ENCODE results near the gene ETS2. TPM values are rescaled to one million over a fixed set of nuclear protein-coding genes. Genes with fewer than 3 reads are reported as not detected.

The ETS2 gene
- total RNA-seq, 1 donor from 2014 or later: 22.4 TPM

GRCh38 chr21:38777531-38777930, 28.2 kb upstream of the ETS2 start:
- no peaks in the 10 kb centered on the region for H3K36me3 ChIP-seq

GRCh38 chr21:38780879-38781278, 24.9 kb upstream of the ETS2 start:
- H3K36me3 ChIP-seq: no peaks in the 10 kb centered on the region
- Mint-ChIP-seq H3K4me3 (no peak overlapping the region), H3K36me3 (peaks cover 3% of the 10 kb centered on the region), H3K27ac (no peak overlapping the region), H3K9me3 (peaks cover 32% of the 10 kb centered on the region), H3K4me1 (no peaks in the 10 kb centered on the region), H3K27me3 (ENCODE audit: insufficient read depth, low read depth) (peaks cover 11% of the 10 kb centered on the region)
- no peaks in the 10 kb centered on the region for H4K20me1 ChIP-seq (ENCODE audit: low read depth)
- H3K9ac ChIP-seq: no peak overlapping the region
- no peak overlapping the region for H2AFZ ChIP-seq (replicated peaks)
- no peaks in the 10 kb centered on the region for H3K79me2 ChIP-seq (ENCODE audit: low read depth)
- H3K27ac ChIP-seq: no peak overlapping the region
- no peak overlapping the region for H3K4me2 ChIP-seq
- H3K4me1 ChIP-seq: no peaks in the 10 kb centered on the region
- no peaks in the 10 kb centered on the region for H3K9me3 ChIP-seq (ENCODE audit: low read depth)
- H3F3A ChIP-seq (ENCODE audit: low read depth): no peaks in the 10 kb centered on the region
- DNase-seq (ENCODE audit: low spot score): no peak
- no peak for TF ChIP-seq EZH2phosphoT487 (IDR thresholded peaks at IDR 0.05)
- no peak for TF ChIP-seq CTCF (IDR thresholded peaks at IDR 0.05)
- TF ChIP-seq EZH2 (IDR thresholded peaks at IDR 0.05): no peak
- H3K4me3 ChIP-seq: no peak overlapping the region
- no peaks in the 10 kb centered on the region for H3K27me3 ChIP-seq

More at GRCh38 chr21:38777531-38777930, 28.2 kb upstream of the ETS2 start:
- Histone ChIP-seq H3K4me3 (no peak overlapping the region), H3K9me3 (ENCODE audit: low read depth) (no peaks in the 10 kb centered on the region), H3K79me2 (ENCODE audit: low read depth) (no peaks in the 10 kb centered on the region), H3K9ac (no peak overlapping the region), H4K20me1 (ENCODE audit: low read depth) (no peaks in the 10 kb centered on the region), H3F3A (ENCODE audit: low read depth) (no peaks in the 10 kb centered on the region), H2AFZ (replicated peaks) (no peak overlapping the region), H3K4me2 (no peak overlapping the region), H3K4me1 (no peaks in the 10 kb centered on the region), H3K27me3 (no peaks in the 10 kb centered on the region), H3K27ac (no peak overlapping the region)
- H3K27me3 Mint-ChIP-seq (ENCODE audit: insufficient read depth, low read depth): peaks cover 10% of the 10 kb centered on the region
- no peak overlapping the region for H3K4me3 Mint-ChIP-seq
- DNase-seq (ENCODE audit: low spot score): no peak
- H3K36me3 Mint-ChIP-seq: peaks cover 3% of the 10 kb centered on the region
- no peak for TF ChIP-seq CTCF (IDR thresholded peaks at IDR 0.05)
- no peak for TF ChIP-seq EZH2 (IDR thresholded peaks at IDR 0.05)
- no peak for TF ChIP-seq EZH2phosphoT487 (IDR thresholded peaks at IDR 0.05)
- peaks cover 4% of the 10 kb centered on the region for H3K4me1 Mint-ChIP-seq
- H3K27ac Mint-ChIP-seq: no peak overlapping the region
- H3K9me3 Mint-ChIP-seq: peaks cover 24% of the 10 kb centered on the region

- H3K27me3 Mint-ChIP-seq (ENCODE audit: insufficient read depth, low read depth): peaks cover 8% of the 10 kb centered on the region
- Histone ChIP-seq H3K4me3 (no peak overlapping the region), H3K4me2 (no peak overlapping the region), H3K79me2 (ENCODE audit: low read depth) (no peaks in the 10 kb centered on the region), H2AFZ (replicated peaks) (no peak overlapping the region), H3K27ac (no peak overlapping the region), H3K27me3 (no peaks in the 10 kb centered on the region), H3K9me3 (ENCODE audit: low read depth) (no peaks in the 10 kb centered on the region), H3K36me3 (no peaks in the 10 kb centered on the region), H4K20me1 (ENCODE audit: low read depth) (no peaks in the 10 kb centered on the region), H3F3A (ENCODE audit: low read depth) (no peaks in the 10 kb centered on the region), H3K4me1 (no peaks in the 10 kb centered on the region), H3K9ac (no peak overlapping the region)
- no peak overlapping the region for H3K27ac Mint-ChIP-seq
- DNase-seq (ENCODE audit: low spot score): no peak
- H3K9me3 Mint-ChIP-seq: peaks cover 23% of the 10 kb centered on the region
- TF ChIP-seq EZH2phosphoT487 (IDR thresholded peaks at IDR 0.05) (no peak), EZH2 (IDR thresholded peaks at IDR 0.05) (no peak), CTCF (IDR thresholded peaks at IDR 0.05) (no peak)
- peaks cover 6% of the 10 kb centered on the region for H3K4me1 Mint-ChIP-seq
- H3K4me3 Mint-ChIP-seq: no peak overlapping the region
- H3K36me3 Mint-ChIP-seq: peaks cover 3% of the 10 kb centered on the region
Observed at GRCh38 chr21:38784458-38785266, 21.1 kb upstream of the ETS2 start.
